ENCODE results near the gene ATP11C. TPM values are rescaled to one million over a fixed set of nuclear protein-coding genes. Genes with fewer than 3 reads are reported as not detected.

ATP11C gene
- total and polyA plus RNA-seq, 7 donors = 2.1 to 3.9 (median 3.0) TPM

DNA sequence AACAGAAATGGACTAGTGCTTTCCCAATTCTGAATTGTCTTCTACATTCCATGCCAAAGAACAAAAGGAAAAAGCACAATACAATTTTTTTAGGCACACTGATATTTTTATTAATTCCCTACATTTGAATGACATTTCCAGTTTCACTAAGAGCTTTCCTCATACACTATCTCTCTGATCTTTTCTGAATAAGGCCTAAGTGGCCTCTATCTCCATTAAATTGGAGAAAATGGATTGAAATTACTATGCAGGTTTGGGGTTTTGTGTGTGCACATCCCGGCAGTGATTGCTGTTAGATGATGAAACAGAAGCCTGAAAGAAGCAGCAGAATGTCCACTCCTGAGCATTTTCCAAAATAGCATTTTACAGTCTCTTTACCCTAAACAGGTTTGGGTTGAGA lies 104.0 kb downstream of the ATP11C start:
- intact Hi-C loops (cut with DNase I) = no loop called here

DNA sequence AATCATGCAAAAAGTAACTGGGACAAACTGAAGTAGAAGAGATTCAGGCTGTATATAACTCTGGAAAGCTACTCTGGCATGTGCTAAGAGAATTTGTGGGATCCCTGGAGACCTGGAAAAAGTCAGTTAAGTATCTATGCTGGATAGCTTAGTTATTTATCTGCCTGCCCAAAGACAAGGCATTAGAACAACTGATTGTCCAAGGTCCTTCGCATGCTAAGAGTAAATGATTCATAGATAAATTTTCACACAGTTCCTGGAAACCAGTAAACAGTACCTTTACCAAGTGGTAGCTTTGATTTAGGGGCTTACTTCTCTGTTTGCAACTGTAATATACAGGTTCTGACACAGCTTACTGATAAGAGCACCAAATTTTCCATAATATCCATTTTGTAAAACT lies 104.8 kb downstream of the ATP11C start:
- DNase-seq (no peak), ATAC-seq (no peak)
- Histone ChIP-seq H3K9me3 (no peaks in the 10 kb centered on the region), H3K27ac (no peak overlapping the region), H3K27me3 (ENCODE audit: insufficient read depth in 3 of 3, low read length in 2 of 3) (no peaks in the 10 kb centered on the region), H3K4me3 (no peak overlapping the region), H3K36me3 (ENCODE audit: insufficient read depth in 1 of 2, low read depth in 1 of 2) (no peaks in the 10 kb centered on the region), H3K4me1 (peaks cover 8% of the 10 kb centered on the region)
- WGBS, 3 donors = 69 to 73% (median 72%) methylated on average over 1 of the region's 1 CpG
- TF ChIP-seq, protein P1, sequence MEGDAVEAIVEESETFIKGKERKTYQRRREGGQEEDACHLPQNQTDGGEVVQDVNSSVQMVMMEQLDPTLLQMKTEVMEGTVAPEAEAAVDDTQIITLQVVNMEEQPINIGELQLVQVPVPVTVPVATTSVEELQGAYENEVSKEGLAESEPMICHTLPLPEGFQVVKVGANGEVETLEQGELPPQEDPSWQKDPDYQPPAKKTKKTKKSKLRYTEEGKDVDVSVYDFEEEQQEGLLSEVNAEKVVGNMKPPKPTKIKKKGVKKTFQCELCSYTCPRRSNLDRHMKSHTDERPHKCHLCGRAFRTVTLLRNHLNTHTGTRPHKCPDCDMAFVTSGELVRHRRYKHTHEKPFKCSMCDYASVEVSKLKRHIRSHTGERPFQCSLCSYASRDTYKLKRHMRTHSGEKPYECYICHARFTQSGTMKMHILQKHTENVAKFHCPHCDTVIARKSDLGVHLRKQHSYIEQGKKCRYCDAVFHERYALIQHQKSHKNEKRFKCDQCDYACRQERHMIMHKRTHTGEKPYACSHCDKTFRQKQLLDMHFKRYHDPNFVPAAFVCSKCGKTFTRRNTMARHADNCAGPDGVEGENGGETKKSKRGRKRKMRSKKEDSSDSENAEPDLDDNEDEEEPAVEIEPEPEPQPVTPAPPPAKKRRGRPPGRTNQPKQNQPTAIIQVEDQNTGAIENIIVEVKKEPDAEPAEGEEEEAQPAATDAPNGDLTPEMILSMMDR (IDR thresholded peaks at IDR 0.05) = no peak
- intact Hi-C loops (cut with DNase I) = no loop called here

More for the DNA sequence above, 104.0 kb downstream of the ATP11C start:
- H3K4me3 ChIP-seq = no peak overlapping the region
- H3K9me3 ChIP-seq = no peaks in the 10 kb centered on the region
- TF ChIP-seq, protein P1 (IDR thresholded peaks at IDR 0.05) = no peak
- no peaks in the 10 kb centered on the region for H3K36me3 ChIP-seq (ENCODE audit: insufficient read depth in 1 of 2, low read depth in 1 of 2)
- H3K27me3 ChIP-seq (ENCODE audit: insufficient read depth in 3 of 3, low read length in 2 of 3) = no peaks in the 10 kb centered on the region
- DNase-seq (no peak), ATAC-seq (no peak)
- WGBS, 3 donors = 82 to 86% (median 82%) methylated on average over 1 of the region's 1 CpG
- no peak overlapping the region for H3K27ac ChIP-seq
- H3K4me1 ChIP-seq = peaks cover 8% of the 10 kb centered on the region

DNA sequence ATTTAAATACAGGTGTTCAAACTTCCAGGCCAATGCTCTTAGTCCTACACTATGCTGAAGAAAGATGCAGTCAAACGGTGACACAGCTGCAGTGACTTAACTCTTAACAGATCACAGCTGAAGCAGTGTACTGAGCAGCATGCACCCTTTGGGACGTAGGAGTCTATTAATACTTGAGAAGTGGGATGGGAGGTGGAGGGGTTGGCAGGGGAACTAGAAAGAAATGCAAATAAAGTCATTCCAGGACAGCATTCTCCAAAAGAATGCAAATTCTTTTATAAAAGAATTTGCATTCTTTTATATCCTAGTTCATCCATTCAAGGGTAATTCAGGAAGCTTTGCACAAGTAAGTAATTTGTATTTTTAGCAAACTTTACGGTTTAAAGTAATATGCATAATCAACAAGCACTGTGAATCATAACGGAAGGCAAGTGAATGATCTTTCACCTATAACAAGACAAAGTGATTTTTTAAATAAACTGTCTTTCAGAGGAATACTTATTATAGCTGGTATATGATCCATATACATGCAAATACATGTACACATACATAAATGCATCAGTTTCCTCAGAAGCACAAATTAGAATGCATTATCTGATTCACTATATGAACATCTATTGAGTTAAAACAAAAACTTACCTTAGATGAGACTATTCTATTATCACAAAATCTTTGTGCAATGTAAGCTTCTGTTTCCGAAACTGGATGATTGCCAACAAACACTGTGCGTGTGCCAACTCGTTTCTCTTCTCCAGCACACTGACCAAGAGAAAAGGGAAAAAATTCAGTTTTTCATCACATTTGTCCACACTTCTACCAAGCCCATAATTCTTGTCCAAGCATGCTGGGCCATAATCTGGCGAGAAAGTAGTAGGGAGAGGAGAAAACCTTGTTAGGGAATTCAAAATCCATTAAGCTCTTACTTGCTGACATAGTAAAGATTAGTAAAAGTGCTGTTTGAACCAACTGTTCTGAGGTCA lies 106.5 kb downstream of the ATP11C start:
- TF ChIP-seq, protein P1 (IDR thresholded peaks at IDR 0.05) = no peak
- H3K9me3 ChIP-seq = no peaks in the 10 kb centered on the region
- no peak overlapping the region for H3K4me3 ChIP-seq
- H3K27ac ChIP-seq = no peak overlapping the region
- intact Hi-C loops (cut with DNase I) = no loop called here
- ATAC-seq (no peak), DNase-seq (no peak)
- H3K4me1 ChIP-seq = peaks cover 8% of the 10 kb centered on the region
- H3K36me3 ChIP-seq (ENCODE audit: insufficient read depth in 1 of 2, low read depth in 1 of 2) = no peaks in the 10 kb centered on the region
- H3K27me3 ChIP-seq (ENCODE audit: insufficient read depth in 3 of 3, low read length in 2 of 3) = no peaks in the 10 kb centered on the region
- WGBS, 3 donors = 37 to 50% (median 43%) methylated on average over 8 of the region's 8 CpGs

DNA sequence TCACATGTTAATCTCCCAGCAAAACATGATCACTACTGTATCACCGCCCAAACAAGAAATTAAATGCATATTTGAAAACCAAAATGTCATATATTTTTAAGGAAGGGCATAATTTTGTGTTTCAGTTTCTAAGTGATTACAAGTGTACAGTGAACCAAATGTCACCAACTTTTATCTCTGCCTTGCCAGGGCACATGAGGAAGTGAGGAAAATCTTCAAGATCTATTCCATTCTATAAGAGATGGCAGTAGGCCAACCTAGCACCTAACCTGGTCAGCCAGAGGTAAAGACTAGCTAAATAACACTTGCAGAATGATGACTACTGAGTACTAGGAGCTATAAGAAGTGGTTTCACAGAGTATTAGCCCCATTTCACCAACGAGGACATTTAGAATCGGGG lies 107.2 kb downstream of the ATP11C start:
- no peaks in the 10 kb centered on the region for H3K27me3 ChIP-seq (ENCODE audit: insufficient read depth in 3 of 3, low read length in 2 of 3)
- TF ChIP-seq, protein P1 (IDR thresholded peaks at IDR 0.05) = no peak
- no peak overlapping the region for H3K27ac ChIP-seq
- ATAC-seq (no peak), DNase-seq (no peak)
- peaks cover 8% of the 10 kb centered on the region for H3K4me1 ChIP-seq
- WGBS, 3 donors = 71 to 78% (median 73%) methylated on average over 3 of the region's 3 CpGs
- no peaks in the 10 kb centered on the region for H3K36me3 ChIP-seq (ENCODE audit: insufficient read depth in 1 of 2, low read depth in 1 of 2)
- intact Hi-C loops (cut with DNase I) = no loop called here
- H3K9me3 ChIP-seq = no peaks in the 10 kb centered on the region
- no peak overlapping the region for H3K4me3 ChIP-seq

Measured in psoas muscle (tissue), 8 donors.